Fibroblast of lung (primary cell): Measurements from ENCODE around the gene KCTD11.
"Not testable (repeated sequence)": the region's sequence is repeated elsewhere in the genome, so short reads cannot be mapped to it uniquely, and the experiment has no call there.

Source experiments
- CTCF ChIP-seq, 2 donors: IDR thresholded peaks in 1 of 2; conservative IDR thresholded peaks in 1 of 2; 1 replicate in 1 of 2; 2 replicates in 1 of 2; pipeline ENCODE4 v1.5.1; 2011 to 2012; ENCODE audit warnings: low read length in 2 of 2, control low read depth in 1 of 2, inconsistent platforms in 1 of 2, low read depth in 1 of 2, mild to moderate bottlenecking in 1 of 2
- EZH2 ChIP-seq: IDR thresholded peaks from 2 replicates; pipeline ENCODE4 v1.5.1; 2012; ENCODE audit warnings: low read length, control low read depth, mild to moderate bottlenecking; ENCODE audit errors: missing control alignments

GRCh38 chr17:7365963-7366362 lies 14.0 kb downstream of the KCTD11 start:
- TF ChIP-seq CTCF (conservative IDR thresholded peaks at IDR 0.05 in 1 of 2, IDR thresholded peaks at IDR 0.05 in 1 of 2; ENCODE audit: low read depth in 1 of 2, low read length in 2 of 2); EZH2: not testable (repeated sequence)
